GM12891 (cell line): ENCODE measurements around the gene CCSER2.
A peak's percentile ranks its signal among the peaks of the same experiment; 100 is the strongest.

Experiments used
- PAX5 ChIP-seq: IDR thresholded peaks from 2 replicates; pipeline ENCODE4 v1.6.1; 2011; ENCODE audit warnings: low read length, moderate library complexity, mild to moderate bottlenecking; ENCODE audit not compliant: insufficient read depth, severe bottlenecking
- POLR2A ChIP-seq: IDR thresholded peaks from 2 replicates; pipeline ENCODE4 v1.6.1; 2011; ENCODE audit warnings: low read depth, low read length, control low read depth
- POLR2AphosphoS5 ChIP-seq: IDR thresholded peaks from 2 replicates; pipeline ENCODE4 v1.6.1; 2011; ENCODE audit warnings: low read depth, low read length, control low read depth
- POU2F2 ChIP-seq: IDR thresholded peaks from 2 replicates; pipeline ENCODE4 v1.6.1; 2011; ENCODE audit warnings: low read depth, mild to moderate bottlenecking, control low read depth, low read length, moderate library complexity
- SPI1 ChIP-seq: IDR thresholded peaks from 2 replicates; pipeline ENCODE4 v1.6.1; 2011; ENCODE audit warnings: low read depth, low read length, control low read depth
- TAF1 ChIP-seq: IDR thresholded peaks from 2 replicates; pipeline ENCODE4 v1.6.1; 2011; ENCODE audit warnings: low read depth, low read length, control low read depth

GRCh38 chr10:84499846-84500245, 171.5 kb downstream of the CCSER2 start:
- TF ChIP-seq SPI1: peak; percentile 55
- no peak for TF ChIP-seq POLR2A
- TF ChIP-seq POLR2AphosphoS5: no peak
- TF ChIP-seq PAX5: no peak
- no peak for TF ChIP-seq TAF1
- TF ChIP-seq POU2F2: no peak
